Measurements from ENCODE around the gene MINK1. TPM values are rescaled to one million over a fixed set of nuclear protein-coding genes. Genes with fewer than 3 reads are reported as not detected.

MINK1 gene
- total RNA-seq, 1 experiment from 2014 or later, result 105 TPM

GRCh38 chr17:4934173-4934979, 101.2 kb downstream of the MINK1 start:
- Mint-ChIP-seq H3K27ac (no peak overlapping the region; the same call in 1 of the 2 replicates), H3K27me3 (ENCODE audit: low read depth) (no peaks in the 10 kb centered on the region), H3K9me3 (no peaks in the 10 kb centered on the region), H3K36me3 (peaks cover 23% of the 10 kb centered on the region), H3K4me1 (peaks cover 18% of the 10 kb centered on the region), H3K4me3 (no peak overlapping the region)
- peak; percentile 50 for DNase-seq (ENCODE audit: low spot score)
- CTCF ChIA-PET, result interaction anchor here (0.5 to 3.3 kb wide), 10 partner anchors 10 to 128 kb away, joined by 3 to 39 read pairs (median 5); partner anchors contain the start of genes CAMTA2, CHRNE and SPAG7
- 0 out of 2 replicates have a peak, but pooled peaks have one; percentile 53 for TF ChIP-seq ZNF281 (CRISPR knock-in tag; IDR thresholded peaks at IDR 0.05)
- TF ChIP-seq ATF1 (CRISPR knock-in tag; IDR thresholded peaks at IDR 0.05), result no peak
- no peak for TF ChIP-seq E2F5 (CRISPR knock-in tag; IDR thresholded peaks at IDR 0.05)
- 0 out of 2 replicates have a peak, but pooled peaks have one; percentile 16 for TF ChIP-seq GABPB1 (CRISPR knock-in tag; IDR thresholded peaks at IDR 0.05)
- TF ChIP-seq, protein P1, sequence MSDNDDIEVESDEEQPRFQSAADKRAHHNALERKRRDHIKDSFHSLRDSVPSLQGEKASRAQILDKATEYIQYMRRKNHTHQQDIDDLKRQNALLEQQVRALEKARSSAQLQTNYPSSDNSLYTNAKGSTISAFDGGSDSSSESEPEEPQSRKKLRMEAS (CRISPR knock-in tag; IDR thresholded peaks at IDR 0.05), result no peak
- TF ChIP-seq NFYB (CRISPR knock-in tag; conservative IDR thresholded peaks at IDR 0.05; ENCODE audit: low read depth), result no peak
- POLR2A ChIA-PET, result no interaction called here
- peak; percentile 81 for ATAC-seq

DNA sequence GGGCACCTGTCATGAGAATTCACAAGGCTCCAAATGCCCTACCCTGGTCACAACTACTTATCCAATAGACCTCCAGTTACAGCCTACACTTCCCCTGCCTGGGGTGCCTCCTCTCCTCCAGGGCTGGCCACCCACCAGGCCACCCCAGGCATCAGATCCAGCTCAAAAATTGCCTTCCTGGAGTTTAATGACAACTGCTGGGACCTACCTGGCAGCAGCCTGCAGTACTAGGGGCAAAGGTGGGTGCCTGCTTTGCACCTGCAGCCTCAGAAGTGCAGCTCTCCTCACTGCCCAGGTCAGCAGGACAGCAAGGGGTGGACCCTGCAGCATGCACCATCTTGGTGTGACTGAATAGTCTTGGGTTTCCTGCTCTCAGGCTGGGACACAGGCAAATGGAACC, 102.5 kb downstream of the MINK1 start:
- Mint-ChIP-seq H3K4me3 (no peak overlapping the region), H3K9me3 (no peaks in the 10 kb centered on the region), H3K27me3 (ENCODE audit: low read depth) (no peaks in the 10 kb centered on the region), H3K4me1 (peaks cover 18% of the 10 kb centered on the region), H3K27ac (no peak overlapping the region), H3K36me3 (peaks cover 23% of the 10 kb centered on the region)
- ChIA-PET CTCF (interaction anchor here (0.6 kb wide), 2 partner anchors 12 to 27 kb away, joined by 3 to 4 read pairs; no protein-coding TSS in a partner anchor), POLR2A (no interaction called here)
- no peak for ATAC-seq
- DNase-seq (ENCODE audit: low spot score), result no peak
- TF ChIP-seq TEAD4 (CRISPR knock-in tag; IDR thresholded peaks at IDR 0.05) (no peak), GTF2I (CRISPR knock-in tag; conservative IDR thresholded peaks at IDR 0.05) (no peak), RELA (CRISPR knock-in tag; IDR thresholded peaks at IDR 0.05; ENCODE audit: borderline replicate concordance) (no peak), HMGA2 (CRISPR knock-in tag; IDR thresholded peaks at IDR 0.05) (no peak), ZNF281 (CRISPR knock-in tag; IDR thresholded peaks at IDR 0.05) (no peak), NR3C1 (CRISPR knock-in tag; conservative IDR thresholded peaks at IDR 0.05; ENCODE audit: low read depth) (no peak), HMGXB4 (CRISPR knock-in tag; IDR thresholded peaks at IDR 0.05) (no peak), MXD4 (CRISPR knock-in tag; IDR thresholded peaks at IDR 0.05; ENCODE audit: borderline replicate concordance) (no peak), CREM (CRISPR knock-in tag; IDR thresholded peaks at IDR 0.05) (no peak), NR2C2 (CRISPR knock-in tag; IDR thresholded peaks at IDR 0.05) (no peak), SMAD3 (CRISPR knock-in tag; IDR thresholded peaks at IDR 0.05; ENCODE audit: borderline replicate concordance) (no peak), IRF2 (CRISPR knock-in tag; IDR thresholded peaks at IDR 0.05; ENCODE audit: borderline replicate concordance, low read depth) (no peak)

All from WTC11 (cell line).